Sciatic nerve (tissue), 2 donors: ENCODE data around the gene MED9. TPM values are rescaled to one million over a fixed set of nuclear protein-coding genes. Genes with fewer than 3 reads are reported as not detected.

Experiments
- ATAC-seq: fragments of 200-7000 bp; cut with Tn5 transposase; one replicate; pipeline ENCODE4 v1.9.1; 2020; ENCODE audit warnings: mild to moderate bottlenecking, moderate library complexity
- DNase-seq: peaks from one replicate; pipeline ENCODE4 v3.0.0-alpha.2; 2020; ENCODE audit warnings: low spot score
- intact Hi-C: fragments of 100-400 bp; cut with DNase I; formaldehyde crosslinking; loops from one replicate; pipeline ENCODE4 v1.14.2; 2022
- total RNA-seq: library from RNA; stranded (reverse); fragmentation: NEBNext Ultra II Directional; extraction: Animal tissue kit (Norgen Biotek cat#: 25700); gene quantifications from one replicate; pipeline ENCODE4 v1.2.1, GENCODE V29; 2021
- donor health status: DM: no; HTN: no; CAD: no.
- donor health status: DM: no; HTN: no; CAD: no.

The MED9 gene
- total RNA-seq, 1 donor from 2014 or later = 13.7 TPM

GRCh38 chr17:17540278-17540906 is 63.6 kb downstream of the MED9 start:
- intact Hi-C loops = no loop called here
- DNase-seq (no peak), ATAC-seq (no peak)

GRCh38 chr17:17540935-17541639 is 64.3 kb downstream of the MED9 start:
- intact Hi-C loops = no loop called here
- ATAC-seq (no peak), DNase-seq (no peak)

- ATAC-seq = no peak
- intact Hi-C loops = no loop called here
Measured at GRCh38 chr17:17541640-17542001, 64.8 kb downstream of the MED9 start.

More at GRCh38 chr17:17541640-17542001, 64.8 kb downstream of the MED9 start:
- DNase-seq = no peak

Other genes with a start within 250 kb of the MED9 start
- gene FLCN, start 239.8 kb upstream of the MED9 start, total RNA-seq = 59.1 TPM
- gene COPS3, start 195.8 kb upstream of the MED9 start, total RNA-seq = 46.8 TPM
- 3.9 TPM for gene NT5M, start 173.6 kb upstream of the MED9 start, total RNA-seq
- 58.6 TPM for gene RASD1, start 19.4 kb downstream of the MED9 start, total RNA-seq
- gene PEMT, start 114.7 kb downstream of the MED9 start, total RNA-seq = 27.6 TPM
- 62.0 TPM for gene RAI1, start 204.5 kb downstream of the MED9 start, total RNA-seq